Measurements from ENCODE around the gene NFKBIL1. TPM values are rescaled to one million over a fixed set of nuclear protein-coding genes. Genes with fewer than 3 reads are reported as not detected.

Gene NFKBIL1
- total and polyA plus RNA-seq, 10 of the 15 experiments (the other 5 are each of a cell fraction or from before 2014, with no cell fraction given): 0.19 to 15.1 (median 7.0) TPM

- no peak for TF ChIP-seq PKNOX1 (IDR thresholded peaks at IDR 0.05)
- no peak for TF ChIP-seq NFYB (IDR thresholded peaks at IDR 0.05; ENCODE audit: insufficient read depth, low read depth, low read length)
- no peak for TF ChIP-seq CHD1 (IDR thresholded peaks at IDR 0.05; ENCODE audit: low read depth, low read length)
- TF ChIP-seq, protein P1, sequence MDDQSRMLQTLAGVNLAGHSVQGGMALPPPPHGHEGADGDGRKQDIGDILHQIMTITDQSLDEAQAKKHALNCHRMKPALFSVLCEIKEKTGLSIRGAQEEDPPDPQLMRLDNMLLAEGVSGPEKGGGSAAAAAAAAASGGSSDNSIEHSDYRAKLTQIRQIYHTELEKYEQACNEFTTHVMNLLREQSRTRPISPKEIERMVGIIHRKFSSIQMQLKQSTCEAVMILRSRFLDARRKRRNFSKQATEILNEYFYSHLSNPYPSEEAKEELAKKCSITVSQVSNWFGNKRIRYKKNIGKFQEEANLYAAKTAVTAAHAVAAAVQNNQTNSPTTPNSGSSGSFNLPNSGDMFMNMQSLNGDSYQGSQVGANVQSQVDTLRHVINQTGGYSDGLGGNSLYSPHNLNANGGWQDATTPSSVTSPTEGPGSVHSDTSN (IDR thresholded peaks at IDR 0.05; ENCODE audit: insufficient replicate concordance, low read depth, low read length): no peak
- TF ChIP-seq, protein P2, sequence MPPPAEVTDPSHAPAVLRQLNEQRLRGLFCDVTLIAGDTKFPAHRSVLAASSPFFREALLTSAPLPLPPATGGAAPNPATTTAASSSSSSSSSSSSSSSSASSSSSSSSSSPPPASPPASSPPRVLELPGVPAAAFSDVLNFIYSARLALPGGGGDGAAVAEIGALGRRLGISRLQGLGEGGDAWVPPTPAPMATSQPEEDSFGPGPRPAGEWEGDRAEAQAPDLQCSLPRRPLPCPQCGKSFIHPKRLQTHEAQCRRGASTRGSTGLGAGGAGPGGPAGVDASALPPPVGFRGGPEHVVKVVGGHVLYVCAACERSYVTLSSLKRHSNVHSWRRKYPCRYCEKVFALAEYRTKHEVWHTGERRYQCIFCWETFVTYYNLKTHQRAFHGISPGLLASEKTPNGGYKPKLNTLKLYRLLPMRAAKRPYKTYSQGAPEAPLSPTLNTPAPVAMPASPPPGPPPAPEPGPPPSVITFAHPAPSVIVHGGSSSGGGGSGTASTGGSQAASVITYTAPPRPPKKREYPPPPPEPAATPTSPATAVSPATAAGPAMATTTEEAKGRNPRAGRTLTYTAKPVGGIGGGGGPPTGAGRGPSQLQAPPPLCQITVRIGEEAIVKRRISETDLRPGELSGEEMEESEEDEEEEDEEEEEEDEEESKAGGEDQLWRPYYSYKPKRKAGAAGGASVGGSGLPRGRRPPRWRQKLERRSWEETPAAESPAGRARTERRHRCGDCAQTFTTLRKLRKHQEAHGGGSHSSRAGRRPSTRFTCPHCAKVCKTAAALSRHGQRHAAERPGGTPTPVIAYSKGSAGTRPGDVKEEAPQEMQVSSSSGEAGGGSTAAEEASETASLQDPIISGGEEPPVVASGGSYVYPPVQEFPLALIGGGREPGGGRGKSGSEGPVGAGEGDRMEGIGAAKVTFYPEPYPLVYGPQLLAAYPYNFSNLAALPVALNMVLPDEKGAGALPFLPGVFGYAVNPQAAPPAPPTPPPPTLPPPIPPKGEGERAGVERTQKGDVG (CRISPR knock-in tag; IDR thresholded peaks at IDR 0.05): no peak
- no peak for TF ChIP-seq KLF5 (IDR thresholded peaks at IDR 0.05; ENCODE audit: partially characterized antibody)
- TF ChIP-seq KAT2A (conservative IDR thresholded peaks at IDR 0.05; ENCODE audit: control insufficient read depth, low read depth, low read length): no peak
- TF ChIP-seq RCOR1 (conservative IDR thresholded peaks at IDR 0.05; ENCODE audit: low read depth, low read length): peak; percentile 76; the same call in 1 of the 2 replicates
- peak; percentile 68; the same call in 1 of the 2 replicates for TF ChIP-seq RAD51 (IDR thresholded peaks at IDR 0.05)
- no peak for TF ChIP-seq BCLAF1 (IDR thresholded peaks at IDR 0.05)
- no peak for TF ChIP-seq ZBED1 (IDR thresholded peaks at IDR 0.05; ENCODE audit: borderline replicate concordance)
- no peak for TF ChIP-seq SKIL (IDR thresholded peaks at IDR 0.05; ENCODE audit: low read depth, poor library complexity, severe bottlenecking)
- TF ChIP-seq NFXL1 (IDR thresholded peaks at IDR 0.05; ENCODE audit: borderline replicate concordance): no peak
- no peak for TF ChIP-seq NR2C1 (IDR thresholded peaks at IDR 0.05)
- peak; percentile 84 for TF ChIP-seq SPI1 (IDR thresholded peaks at IDR 0.05; ENCODE audit: borderline replicate concordance, insufficient read depth, low read depth, low read length)
- no peak for TF ChIP-seq STAT1 (conservative IDR thresholded peaks at IDR 0.05)
- TF ChIP-seq FOXK2 (IDR thresholded peaks at IDR 0.05): no peak
- no peak for TF ChIP-seq FOS (IDR thresholded peaks at IDR 0.05; ENCODE audit: borderline replicate concordance, extremely low read depth, insufficient read length)
Observed at GRCh38 chr6:31586599-31587281, 39.3 kb downstream of the NFKBIL1 start (continued).
